Umbilical cord (tissue), 2 donors: Measurements from ENCODE around the gene ZNF516. TPM values are rescaled to one million over a fixed set of nuclear protein-coding genes. Genes with fewer than 3 reads are reported as not detected.

Experiments used
- DNase-seq: peaks from one replicate; pipeline ENCODE4 v3.0.0-alpha.2; 2015; ENCODE audit warnings: low spot score
- total RNA-seq: library from RNA; depleted of rRNA; stranded (reverse); fragments of >200 nt; gene quantifications from one replicate; pipeline ENCODE4 v1.2.3, GENCODE V29; 2014; ENCODE audit warnings: low replicate concordance; ENCODE audit not compliant: insufficient read depth

The ZNF516 gene
- total RNA-seq, 1 donor from 2014 or later: 29.6 TPM

DNA sequence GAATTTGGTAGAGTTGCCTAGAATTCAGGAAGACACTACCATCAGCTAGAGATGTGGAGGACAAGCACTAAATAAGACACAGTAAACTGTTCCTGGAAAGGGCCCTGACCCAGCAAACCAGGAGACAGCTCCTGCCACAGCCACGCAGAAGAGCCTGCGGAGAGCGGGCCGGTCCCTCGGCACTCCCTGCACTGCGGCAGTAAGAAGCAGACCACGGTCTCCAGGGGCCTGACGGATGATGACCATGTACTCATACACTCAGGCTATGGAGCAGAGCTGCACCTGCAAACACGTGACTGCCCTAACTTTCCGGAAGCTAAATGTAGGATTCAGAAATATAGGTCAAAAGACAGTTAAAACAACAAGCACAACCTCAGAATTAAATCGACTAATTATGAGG lies 72.9 kb downstream of the ZNF516 start:
- DNase-seq: no peak

- no peak for DNase-seq
Observed at GRCh38 chr18:76421685-76422078, 73.4 kb downstream of the ZNF516 start.

DNA sequence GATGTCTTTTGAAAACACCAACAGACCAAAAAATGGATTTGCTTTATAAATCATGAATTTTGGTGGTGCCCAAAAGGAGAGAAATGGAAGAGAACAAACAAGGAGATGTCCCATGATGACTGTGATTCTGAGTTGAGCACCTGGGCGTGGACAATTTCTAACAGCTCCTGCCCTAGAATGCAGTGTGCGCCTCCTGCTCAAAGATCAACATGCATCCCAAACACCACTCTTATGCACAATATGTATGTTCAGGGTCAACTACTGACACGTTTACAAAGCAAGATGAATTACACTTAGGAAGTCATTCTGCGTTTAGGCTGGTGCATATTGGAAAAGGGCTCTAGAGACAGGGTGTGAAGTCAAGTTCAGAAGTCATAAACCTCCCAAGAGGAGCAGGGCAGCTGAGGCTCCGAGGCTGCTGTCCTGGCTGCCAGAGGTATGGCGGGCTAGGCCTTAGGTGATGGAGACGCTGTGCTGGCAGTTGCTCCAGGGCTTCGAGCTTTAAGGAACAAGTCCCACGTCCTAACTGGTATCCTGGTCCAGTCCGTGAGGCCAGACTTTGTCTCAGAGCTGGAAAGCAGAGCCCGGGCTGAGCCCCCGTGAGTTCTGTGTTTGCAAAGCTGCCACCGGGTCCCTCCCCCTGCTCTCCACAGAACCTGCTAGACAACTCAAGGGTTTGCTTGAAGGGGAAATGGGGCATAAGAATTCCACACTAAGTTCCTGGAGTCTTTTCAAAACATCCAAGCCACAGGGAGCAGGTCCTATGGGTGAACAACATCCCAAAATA lies 74.0 kb downstream of the ZNF516 start:
- peak; percentile 31 for DNase-seq

DNA sequence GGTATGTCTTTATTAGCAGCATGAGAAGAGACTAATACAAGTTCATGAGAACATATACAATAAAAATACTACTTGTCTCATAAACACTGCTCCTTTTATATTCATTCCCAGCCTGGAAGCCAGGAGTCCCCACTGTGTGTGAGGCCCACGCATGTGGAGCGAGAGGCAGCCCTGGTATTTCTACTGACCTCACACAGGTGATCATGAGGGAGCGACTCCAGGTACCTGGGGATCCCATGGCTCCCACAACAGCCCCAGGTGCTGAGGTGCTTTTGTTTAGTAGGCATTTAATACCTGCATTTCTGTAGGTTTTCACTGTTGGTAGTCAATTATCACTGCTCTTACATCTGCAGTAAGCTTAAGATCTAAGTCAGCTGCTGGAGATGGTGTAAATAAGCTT lies 75.2 kb downstream of the ZNF516 start:
- no peak for DNase-seq

- DNase-seq: peak; percentile 66
Observed at GRCh38 chr18:76416911-76417310, 78.1 kb downstream of the ZNF516 start.

DNA sequence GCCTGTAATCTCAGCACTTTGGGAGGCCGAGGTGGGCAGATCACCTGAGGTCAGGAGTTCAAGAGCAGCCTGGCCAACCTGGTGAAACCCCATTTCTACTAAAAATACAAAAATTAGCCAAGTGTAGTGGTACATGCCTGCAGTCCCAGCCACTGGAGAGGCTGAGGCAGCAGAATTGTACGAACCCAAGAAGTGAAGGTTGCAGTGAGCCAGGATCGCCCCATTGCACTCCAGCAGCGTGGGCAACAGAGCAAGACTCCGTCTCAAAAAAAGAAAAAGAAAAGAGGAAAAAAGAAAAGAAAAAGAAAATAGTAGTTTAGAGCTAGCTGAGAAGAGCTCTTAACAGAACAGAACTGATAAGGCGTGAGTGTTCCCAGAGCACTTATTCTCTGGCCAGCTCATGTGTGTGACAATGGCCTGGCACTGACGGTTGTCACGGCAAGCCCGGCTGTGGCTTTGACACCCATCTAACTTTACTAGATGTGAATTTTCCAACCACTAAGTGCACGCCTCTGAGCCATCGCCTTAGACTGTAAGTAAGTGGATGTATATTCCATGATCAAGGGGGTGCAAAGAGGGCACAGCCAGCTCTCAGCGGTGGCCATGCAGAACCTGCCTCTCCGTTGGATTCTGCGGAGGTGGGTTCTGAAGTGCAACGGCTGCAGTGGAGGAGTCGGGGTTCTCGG lies 80.0 kb downstream of the ZNF516 start:
- no peak for DNase-seq

GRCh38 chr18:76412818-76413565 lies 82.0 kb downstream of the ZNF516 start:
- peak; percentile 55 for DNase-seq

DNA sequence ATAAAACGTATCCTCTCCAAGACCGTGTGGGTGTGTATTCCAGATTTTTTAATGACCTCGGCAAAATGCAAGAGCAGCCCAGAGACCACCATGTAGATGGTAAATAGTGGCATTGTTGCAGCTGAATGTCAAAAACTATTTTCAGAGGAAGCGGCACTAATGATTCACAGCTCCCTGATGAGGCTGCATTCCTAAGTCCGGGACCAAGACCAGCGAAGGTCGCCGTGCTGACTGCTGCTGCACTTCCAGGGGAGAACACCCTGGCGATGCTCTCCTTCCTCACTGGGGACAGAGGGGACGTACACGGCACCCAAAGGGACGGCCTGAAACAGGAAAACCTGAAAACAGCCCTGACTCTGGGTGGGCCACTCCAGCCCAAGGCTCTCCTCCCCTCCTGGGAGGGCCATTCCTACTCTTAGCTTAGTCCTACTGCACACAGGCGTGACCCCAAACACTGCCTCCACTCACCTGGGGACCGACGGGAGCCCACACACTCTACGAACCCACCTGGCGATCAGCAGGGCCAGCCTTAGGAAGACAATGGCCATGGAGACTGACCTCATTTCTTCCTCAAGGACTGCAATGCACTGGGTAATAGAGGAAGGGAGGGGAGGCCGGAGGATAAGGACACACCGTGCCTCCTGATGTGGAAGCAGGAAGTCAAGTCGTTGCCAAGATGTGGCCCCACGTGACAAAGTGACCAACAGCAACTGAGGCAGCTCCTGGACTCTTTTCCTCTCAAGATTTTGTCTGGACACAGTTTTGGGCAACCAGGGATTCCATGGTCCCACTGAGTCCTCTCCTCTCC lies 82.8 kb downstream of the ZNF516 start:
- DNase-seq: peak; percentile 45

DNA sequence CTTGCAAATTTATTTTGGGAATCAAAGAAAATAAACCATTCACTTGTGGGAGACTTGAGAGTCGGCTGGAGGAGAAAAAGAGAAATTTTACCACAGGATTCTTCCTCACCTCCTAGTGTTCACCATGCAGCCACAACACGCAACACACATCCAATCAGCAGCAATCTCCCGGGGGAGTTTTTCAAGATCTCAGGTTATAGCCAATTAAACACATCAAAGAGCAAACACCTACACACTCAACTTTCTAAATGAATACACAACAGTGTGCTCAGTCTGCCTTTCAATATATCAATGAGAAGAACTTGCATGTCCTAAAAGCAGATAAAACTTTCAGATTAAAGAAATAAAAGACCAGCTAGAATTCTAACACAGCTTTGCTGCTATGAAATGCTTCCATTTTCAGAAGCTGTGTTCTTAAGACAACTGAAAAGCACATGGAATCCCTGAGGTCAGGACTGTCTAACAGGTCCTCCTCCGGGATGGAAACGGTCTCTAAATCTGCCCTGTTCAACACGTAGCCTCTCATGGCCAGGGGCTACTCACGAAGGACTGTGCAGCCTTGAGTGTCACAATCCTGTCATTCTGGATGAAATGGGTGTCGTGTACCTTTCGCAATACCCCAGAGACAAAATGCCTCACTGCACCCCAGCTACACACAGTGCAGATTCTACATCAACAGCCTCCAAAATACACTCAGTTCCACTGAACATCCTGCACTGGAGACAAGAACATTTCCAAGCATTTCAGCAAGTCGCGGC lies 84.2 kb downstream of the ZNF516 start:
- DNase-seq: no peak

DNA sequence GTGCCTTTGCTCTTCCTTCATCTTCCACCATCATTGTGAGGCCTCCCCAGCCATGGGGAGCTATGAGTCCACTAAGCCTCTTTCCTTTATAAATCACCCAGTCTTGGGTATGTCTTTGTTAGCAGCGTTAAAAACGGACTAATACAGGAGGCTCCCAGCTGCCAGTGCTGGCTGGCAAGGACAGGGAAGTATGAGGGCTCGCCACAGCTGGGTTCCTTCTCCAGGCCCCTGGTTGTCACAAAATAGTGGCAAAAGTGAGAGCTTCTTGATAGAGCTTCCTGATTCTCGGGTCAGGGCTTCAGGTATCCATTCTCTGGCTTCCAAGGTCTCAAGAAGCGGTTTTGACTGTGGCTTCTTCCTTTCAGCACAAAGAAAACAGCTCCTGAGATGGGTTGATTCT lies 85.0 kb downstream of the ZNF516 start:
- DNase-seq: no peak

GRCh38 chr18:76408480-76409067 lies 86.5 kb downstream of the ZNF516 start:
- no peak for DNase-seq

- DNase-seq: no peak
Observed at GRCh38 chr18:76407681-76408080, 87.4 kb downstream of the ZNF516 start.

DNA sequence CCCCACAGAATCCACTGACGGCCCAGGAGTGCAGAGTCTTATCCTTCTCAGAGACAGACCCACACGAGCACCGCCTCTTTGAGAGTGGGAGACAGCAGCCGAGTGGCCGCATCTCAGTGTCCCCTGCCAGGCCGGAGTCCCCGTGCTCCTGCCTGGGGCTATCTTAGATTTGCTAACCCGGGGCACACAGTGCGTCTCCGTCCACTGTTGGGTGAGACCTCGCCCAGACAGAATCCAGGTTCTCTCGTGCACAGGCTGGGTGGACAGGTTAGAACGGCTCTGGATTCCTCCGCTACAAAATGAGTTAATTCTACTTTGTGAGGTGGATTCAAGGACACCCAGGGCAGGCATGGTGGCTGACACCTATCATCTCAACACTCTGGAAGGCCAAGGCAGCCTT lies 88.3 kb downstream of the ZNF516 start:
- DNase-seq: no peak

GRCh38 chr18:76405681-76406356 lies 89.2 kb downstream of the ZNF516 start:
- peak; percentile 52 for DNase-seq

DNA sequence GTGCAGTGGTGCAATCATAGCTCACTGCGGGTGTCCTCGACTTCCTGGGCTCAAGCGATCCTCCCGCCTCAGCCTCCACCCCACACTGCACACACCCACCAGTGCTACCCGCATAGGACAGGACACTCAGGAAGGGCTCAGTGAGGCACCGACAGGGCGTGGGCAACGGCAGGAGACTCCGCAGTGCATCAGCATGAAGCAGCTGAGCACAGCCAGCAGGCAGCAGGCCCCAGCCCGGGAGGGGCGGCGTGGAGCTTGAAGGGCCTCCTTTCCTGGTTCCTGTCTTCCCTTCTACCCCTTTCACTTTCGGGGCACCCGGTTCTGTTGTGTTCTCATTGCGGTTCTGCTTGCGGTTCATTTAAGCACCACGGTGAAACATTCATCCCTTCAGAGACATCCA lies 89.8 kb downstream of the ZNF516 start:
- no peak for DNase-seq

DNA sequence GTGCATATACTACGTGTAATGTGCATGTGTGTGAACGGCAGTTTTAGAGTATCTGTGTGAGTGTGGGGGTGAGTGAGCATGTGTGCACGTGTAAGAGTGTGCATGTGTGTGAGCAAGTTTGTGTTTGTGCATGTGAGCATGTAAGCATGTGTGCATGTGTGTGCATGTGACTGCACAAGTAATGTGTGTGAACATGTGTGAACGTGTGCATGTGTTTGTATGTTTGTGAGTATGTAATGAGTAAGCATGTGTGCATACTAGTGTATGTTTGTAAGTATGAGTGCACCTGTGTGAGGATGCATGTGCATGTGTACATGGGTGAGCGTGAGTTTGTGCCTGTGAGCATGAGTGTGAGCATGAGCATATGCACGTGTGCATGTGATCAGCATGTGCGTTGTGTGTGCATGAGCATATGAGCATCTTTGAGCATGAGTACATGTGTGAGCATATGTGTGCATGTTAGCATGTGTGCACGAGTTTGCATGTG lies 90.7 kb downstream of the ZNF516 start:
- no peak for DNase-seq

DNA sequence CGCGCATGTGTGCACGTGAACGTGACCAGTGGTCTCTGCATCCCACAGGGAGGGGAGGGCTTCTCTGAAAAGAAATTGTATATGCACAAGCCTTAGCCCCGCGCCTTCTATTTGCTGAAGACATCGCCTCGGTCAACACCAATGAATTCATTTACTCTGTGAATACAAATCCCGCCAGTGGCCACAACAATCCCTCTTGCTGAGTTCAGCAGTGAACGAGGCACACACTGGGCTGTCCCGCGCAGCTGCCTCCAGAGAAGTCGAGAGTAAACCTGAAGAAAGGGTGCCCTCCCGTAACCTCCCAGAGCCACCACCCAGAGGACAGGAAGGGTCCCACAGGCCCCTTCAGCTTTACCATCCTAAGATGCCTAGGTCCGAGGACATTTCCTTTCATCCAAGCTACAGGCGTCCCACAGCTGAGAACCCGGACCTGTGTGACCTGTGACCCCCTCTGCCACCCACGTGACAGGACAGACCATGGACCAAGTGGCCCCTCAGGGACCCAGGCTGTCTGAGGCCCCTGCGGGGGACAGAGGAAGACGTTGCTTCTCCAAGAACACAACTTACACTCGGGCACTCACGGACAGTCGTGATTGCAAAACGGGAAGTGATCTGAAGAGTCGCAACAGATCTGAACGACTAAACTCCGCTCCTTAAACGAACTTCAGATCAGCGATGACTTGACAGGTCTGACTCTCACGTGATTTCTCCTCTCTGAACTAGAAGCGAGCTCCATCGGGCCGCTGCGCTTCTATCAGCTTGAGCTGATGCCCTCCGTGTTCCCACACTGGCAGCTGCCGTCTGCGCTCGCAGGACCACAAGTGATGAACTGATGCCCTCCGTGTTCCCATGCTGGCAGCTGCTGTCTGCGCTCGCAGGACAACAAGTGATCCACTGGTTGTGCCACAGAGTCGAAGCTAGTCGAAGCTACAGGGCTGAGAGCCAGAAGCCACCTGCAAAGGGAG lies 92.7 kb downstream of the ZNF516 start:
- DNase-seq: no peak

DNA sequence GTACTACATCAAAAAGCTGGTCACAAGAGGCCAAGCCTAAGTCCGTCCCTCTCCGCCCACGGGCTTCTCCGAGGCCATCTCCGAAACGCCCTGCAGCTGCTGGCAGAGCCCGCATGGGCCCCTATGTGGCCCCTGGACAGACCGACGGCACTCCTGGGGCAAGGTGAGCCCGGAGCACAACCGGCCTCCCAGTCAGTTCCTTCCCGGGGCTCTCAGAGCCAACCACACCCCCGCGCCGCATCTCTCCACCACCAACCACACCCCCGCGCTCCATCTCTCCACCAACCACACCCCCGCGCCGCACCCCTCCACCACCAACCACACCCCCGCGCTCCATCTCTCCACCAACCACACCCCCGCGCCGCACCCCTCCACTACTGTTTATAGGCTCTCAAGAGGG lies 93.5 kb downstream of the ZNF516 start:
- DNase-seq: no peak
